Astrocyte of the cerebellum (primary cell): ENCODE results near the gene CHPF2.

Experiments
- DNase-seq: peaks from one replicate; pipeline ENCODE4 v3.0.0-alpha.2; 2011; ENCODE audit warnings: low read depth
- H3K4me3 ChIP-seq: 2 replicates; pipeline ENCODE4 v1.5.1; 2011; ENCODE audit warnings: mild to moderate bottlenecking, low read depth, low read length, moderate library complexity
- in situ Hi-C: cut with HindIII; loops from 2 replicates; pipeline ENCODE4 v1.10.0; 2017; ENCODE audit warnings: low sequenced_read_pairs
- TF ChIP-seq, protein P1 (sequence below): IDR thresholded peaks from 2 replicates; pipeline ENCODE4 v1.5.1; 2012; ENCODE audit warnings: low read length, low read depth, moderate library complexity, mild to moderate bottlenecking; ENCODE audit errors: missing control alignments

Gene CHPF2

DNA sequence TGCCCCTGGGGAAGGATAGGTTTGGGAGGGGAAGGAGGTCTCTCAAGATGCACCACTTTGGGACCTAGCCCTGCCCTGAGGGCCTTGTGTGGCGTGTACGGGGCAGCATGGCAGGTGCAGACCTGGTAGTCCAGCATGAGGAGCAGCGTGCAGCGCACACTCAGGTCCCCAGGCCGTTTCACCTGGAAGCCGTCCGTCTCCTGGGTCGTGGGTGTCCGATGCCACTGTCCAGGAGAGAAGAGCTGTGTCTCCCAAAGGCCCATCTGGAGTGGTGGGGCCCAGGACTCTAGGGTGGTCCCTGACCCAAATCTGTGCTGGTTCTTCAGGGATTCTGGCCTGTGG, 9.4 kb downstream of the CHPF2 start:
- no peak for DNase-seq
- in situ Hi-C loops = no loop called here
- TF ChIP-seq, protein P1, sequence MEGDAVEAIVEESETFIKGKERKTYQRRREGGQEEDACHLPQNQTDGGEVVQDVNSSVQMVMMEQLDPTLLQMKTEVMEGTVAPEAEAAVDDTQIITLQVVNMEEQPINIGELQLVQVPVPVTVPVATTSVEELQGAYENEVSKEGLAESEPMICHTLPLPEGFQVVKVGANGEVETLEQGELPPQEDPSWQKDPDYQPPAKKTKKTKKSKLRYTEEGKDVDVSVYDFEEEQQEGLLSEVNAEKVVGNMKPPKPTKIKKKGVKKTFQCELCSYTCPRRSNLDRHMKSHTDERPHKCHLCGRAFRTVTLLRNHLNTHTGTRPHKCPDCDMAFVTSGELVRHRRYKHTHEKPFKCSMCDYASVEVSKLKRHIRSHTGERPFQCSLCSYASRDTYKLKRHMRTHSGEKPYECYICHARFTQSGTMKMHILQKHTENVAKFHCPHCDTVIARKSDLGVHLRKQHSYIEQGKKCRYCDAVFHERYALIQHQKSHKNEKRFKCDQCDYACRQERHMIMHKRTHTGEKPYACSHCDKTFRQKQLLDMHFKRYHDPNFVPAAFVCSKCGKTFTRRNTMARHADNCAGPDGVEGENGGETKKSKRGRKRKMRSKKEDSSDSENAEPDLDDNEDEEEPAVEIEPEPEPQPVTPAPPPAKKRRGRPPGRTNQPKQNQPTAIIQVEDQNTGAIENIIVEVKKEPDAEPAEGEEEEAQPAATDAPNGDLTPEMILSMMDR = no peak
- H3K4me3 ChIP-seq = no peak overlapping the region

GRCh38 chr7:151242159-151243044, 10.1 kb downstream of the CHPF2 start:
- H3K4me3 ChIP-seq = no peak overlapping the region
- TF ChIP-seq, protein P1 = no peak
- DNase-seq = no peak
- in situ Hi-C loops = no loop called here

DNA sequence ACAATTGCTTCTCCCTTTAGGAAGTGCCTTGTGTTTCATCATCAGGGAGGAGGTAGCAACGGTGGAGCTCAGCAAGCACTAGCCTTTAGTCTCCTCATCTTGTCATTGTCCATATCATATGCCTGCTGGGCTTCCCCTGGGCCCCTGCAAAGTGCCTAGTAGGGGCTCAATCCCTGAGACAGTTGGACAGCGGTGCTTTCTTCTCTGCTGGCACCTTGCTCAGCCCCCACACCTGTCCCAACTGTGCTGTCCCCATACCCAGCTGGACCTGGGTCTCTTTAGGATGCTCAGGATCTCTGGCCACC, 10.7 kb downstream of the CHPF2 start:
- TF ChIP-seq, protein P1 = no peak
- in situ Hi-C loops = no loop called here
- no peak for DNase-seq
- no peak overlapping the region for H3K4me3 ChIP-seq

- TF ChIP-seq, protein P1 = no peak
- in situ Hi-C loops = no loop called here
- no peak overlapping the region for H3K4me3 ChIP-seq
- no peak for DNase-seq
Measured at GRCh38 chr7:151243408-151244195, 11.3 kb downstream of the CHPF2 start.

DNA sequence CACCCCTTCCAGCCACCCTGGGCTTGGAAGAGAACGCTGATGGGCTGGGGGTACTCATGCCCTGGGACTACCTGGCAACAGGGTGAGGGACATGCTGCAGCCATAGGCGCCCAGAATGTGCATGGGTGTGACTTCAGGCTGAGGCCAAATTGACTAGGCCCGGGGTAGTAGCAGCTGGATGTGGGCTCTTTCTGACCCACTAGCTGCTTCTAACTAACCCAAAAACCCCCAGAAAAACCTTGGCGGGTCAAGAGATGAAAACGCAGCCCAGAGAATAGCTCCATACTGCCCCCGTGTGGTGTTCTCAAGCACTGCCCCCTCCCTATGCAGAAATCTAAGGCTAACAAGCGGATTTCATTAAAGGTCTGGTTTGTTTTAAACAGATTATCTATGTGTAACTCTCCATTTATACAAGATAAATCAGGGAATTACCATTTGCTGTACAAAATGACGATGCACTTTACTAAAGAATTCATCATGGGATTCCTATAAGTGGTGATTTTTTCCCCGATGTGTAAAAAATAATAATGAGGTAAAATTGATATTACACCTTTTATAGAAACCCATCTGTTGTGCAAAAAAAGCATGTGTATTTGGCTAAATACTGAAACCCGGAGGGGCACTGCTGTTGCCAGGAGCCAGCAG, 12.0 kb downstream of the CHPF2 start:
- in situ Hi-C loops = no loop called here
- H3K4me3 ChIP-seq = no peak overlapping the region
- DNase-seq = peak; percentile 28
- TF ChIP-seq, protein P1 = peak; percentile 97

- peak overlapping the region; percentile 84 for H3K4me3 ChIP-seq
- in situ Hi-C loops = no loop called here
Measured at GRCh38 chr7:151244841-151245346, 12.6 kb downstream of the CHPF2 start.

More at GRCh38 chr7:151244841-151245346, 12.6 kb downstream of the CHPF2 start:
- TF ChIP-seq, protein P1 = no peak
- DNase-seq = no peak
